Uterus (tissue), 2 donors: Measurements from ENCODE around the gene RNF214.

ENCODE experiments used
- CTCF ChIP-seq, 4 experiments: fragments of 200-600 bp in 2 of 4; fragments of 450-650 bp in 2 of 4; sonication (generic) in 2 of 4; IDR thresholded peaks; one replicate each; pipeline ENCODE4 v1.5.1; 2016 to 2019; ENCODE audit warnings: antibody characterized with exemption in 4 of 4, mild to moderate bottlenecking in 2 of 4, moderate library complexity in 1 of 4
- POLR2A ChIP-seq, 2 donors: fragments of 450-650 bp; IDR thresholded peaks; one replicate each; pipeline ENCODE4 v1.6.1; 2016; ENCODE audit warnings: antibody characterized with exemption in 2 of 2, mild to moderate bottlenecking in 1 of 2, moderate library complexity in 1 of 2

GRCh38 chr11:117309310-117309709, 76.8 kb downstream of the RNF214 start:
- TF ChIP-seq CTCF (IDR thresholded peaks at IDR 0.05) (no peak), POLR2A (IDR thresholded peaks at IDR 0.05) (no peak)
